NCI-H187 (cell line): ENCODE data around the gene PLEKHG1.
A peak's percentile ranks its signal among the peaks of the same experiment; 100 is the strongest.

ENCODE experiments used
- DNase-seq, 2 experiments: peaks; one replicate each; lab custom pipeline; 2025; lab: John Stamatoyannopoulos, UW

PLEKHG1 gene

DNA sequence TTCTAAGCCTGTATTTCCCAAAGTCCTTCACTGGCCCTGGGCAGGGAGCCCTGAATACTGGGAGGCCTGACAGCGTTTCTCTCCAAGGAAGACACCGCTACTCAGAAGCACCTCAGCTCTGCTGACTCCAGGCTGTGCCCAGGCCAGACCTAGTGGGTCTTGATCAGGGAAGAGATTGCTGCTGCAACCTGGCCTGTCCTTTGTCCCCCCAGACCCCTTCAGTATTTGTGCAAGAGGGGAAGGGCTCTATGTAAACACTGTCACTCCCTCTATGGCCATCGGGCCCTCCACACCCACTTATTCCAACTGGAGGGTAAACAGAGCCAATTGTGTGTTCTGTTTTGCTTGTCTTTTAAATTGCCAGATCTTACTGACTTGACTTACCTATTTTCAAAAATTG is 20.6 kb downstream of the PLEKHG1 start:
- no peak for DNase-seq

DNA sequence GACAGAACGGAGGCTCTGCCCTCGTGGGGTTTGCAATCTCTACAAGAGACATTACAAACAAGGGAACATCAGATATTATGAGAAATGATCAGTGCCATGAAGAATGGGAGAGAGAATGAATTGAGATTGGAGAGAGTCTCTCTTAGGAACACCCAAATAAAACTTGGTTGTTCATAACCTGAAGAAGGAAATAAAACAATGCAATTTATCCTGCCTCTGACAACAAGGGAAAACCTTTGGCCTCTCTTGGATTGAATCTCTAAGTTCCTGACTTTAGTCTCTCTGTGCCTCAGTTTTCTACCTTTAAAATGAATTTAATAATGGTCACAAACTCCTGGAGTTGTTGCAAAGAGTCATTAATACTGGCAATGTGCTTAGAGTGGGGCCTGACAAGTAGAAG is 21.1 kb downstream of the PLEKHG1 start:
- no peak for DNase-seq

DNA sequence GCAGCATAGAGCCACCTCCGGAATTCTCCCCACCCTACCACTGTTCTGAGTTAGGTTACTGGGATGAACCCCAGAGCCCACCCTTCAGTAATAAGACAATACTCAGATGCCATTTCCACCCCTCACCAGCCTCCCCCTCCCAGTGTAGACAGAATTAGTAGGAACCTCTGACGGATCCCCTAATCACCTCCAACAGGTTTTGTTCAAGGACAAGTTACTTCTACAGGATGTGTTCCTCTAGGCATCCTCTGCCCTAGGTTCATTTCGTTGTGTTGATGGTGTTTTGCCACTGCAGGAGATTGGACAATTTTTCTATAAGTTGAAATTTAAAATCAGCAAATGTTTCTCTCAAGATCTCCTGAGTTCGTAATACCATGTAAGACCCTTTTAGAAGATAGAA is 22.8 kb downstream of the PLEKHG1 start:
- no peak for DNase-seq

DNA sequence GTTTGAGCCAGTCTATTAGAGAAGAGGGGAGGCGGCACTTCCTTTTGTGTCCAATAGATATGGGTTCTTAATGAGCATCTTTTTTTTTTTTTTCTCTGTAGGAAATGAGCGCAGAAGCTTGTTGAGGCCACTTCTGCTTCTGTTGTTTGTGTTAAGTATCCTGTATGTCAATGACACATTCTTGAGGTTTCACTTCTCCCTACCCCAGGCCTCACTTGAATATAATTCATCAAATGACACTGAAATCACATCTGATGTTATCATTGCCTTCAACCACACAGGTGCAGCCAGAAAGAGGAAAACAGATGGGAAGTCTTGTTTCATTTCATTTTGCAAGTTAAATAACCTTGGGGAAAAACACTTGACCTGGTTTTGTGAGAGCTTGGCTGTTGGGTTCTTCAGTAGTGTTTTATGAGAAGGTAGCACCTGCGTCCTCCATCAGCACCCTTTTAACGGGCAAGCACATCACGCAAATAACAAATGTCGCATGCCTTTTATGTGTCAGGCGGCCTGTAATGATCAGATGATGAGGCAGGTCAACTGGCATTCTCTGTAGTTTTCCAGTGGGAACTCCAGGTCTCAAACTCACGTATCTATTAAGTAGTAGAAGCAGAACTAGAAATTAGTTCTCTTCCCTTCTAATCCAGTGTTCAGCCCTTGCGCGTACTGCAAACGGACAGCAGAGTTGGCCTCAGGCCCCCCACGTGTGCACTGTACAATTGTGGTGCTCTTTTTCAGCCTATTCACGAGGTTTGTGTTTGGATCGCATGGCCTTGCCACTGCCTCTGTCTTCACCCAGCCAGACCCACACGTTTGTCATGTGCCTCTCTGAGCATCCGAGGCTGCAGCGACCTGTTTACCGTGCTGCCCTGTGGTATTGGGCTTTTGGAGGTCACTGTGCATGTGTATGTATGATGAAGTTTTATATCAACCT is 23.5 kb downstream of the PLEKHG1 start:
- DNase-seq, result peak; percentile 71 to 85

DNA sequence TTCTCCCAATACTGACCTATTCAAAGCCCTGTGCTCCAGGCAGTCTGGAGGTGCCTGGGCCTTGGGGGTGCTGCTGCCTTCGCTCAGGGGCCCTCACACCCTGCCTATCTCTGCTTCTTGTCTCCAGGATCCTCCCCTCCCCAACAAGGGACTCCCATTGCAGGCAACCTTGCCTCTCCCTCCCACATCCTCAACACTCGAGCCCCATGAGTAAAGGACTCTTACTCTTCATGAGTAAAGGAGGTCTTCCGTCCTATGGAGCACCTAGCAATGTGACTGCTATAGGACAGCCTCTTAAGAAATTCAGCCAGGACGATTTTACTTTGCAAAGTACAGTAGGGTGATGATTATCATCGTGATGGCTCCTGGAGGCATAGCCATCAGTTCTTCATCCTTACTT is 24.5 kb downstream of the PLEKHG1 start:
- no peak for DNase-seq

DNA sequence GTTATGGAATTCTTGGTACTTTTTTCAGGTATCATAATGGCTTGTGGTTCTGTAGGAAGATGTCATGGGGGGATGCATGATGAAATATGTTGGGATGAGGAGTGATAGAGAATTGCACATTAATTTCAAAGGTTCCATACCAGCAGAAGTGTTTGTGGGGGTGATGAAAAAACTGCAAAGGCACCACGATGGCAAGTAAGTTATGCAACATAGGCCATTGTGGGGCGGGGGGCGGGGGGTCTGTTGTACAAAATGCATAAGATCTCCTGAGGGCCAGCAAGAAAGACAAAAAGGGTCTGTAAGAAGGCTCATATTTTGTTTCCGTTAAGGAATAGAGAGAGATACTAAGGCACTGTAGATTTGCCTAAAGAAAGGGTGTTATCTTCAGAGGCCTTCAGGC is 26.2 kb downstream of the PLEKHG1 start:
- no peak for DNase-seq

DNA sequence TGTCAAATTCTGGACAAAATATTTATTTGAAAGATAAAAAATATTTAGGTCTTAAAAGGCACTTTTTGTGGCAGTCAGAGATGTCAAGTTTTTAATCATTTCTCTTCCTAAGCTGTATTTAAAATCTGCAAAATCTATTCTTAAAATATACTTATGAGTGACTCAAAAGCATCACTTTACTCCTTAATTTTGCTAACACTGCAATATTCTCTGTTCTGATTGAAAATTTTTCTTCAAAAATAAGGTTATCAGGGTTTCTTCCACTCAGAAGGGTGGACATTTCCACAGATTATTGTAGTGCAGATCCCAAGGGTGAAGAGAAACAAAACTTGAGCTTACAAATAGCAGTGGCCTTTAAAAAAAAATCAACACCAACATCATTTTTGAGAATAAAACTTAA is 27.5 kb downstream of the PLEKHG1 start:
- no peak for DNase-seq

DNA sequence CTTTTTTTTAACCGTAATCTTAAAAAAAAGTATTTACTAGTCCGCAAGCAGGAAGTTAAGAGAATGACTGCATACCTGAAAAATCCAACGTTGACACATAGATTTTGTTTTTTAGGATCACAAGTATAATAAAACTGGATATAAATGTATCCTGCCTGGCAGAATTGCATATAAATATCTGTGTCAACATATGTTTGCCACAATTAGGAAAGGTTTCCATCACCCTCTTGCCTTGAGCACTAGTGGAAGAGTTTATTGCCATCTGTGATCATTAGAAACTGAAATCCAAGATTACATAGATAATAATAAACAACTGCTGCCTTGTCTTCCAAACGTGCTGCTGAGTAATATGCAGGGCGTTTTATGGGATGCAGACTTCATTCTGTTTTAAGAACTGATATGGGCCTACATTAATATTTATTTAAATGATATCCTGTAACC is 27.9 kb downstream of the PLEKHG1 start:
- DNase-seq, result no peak

DNA sequence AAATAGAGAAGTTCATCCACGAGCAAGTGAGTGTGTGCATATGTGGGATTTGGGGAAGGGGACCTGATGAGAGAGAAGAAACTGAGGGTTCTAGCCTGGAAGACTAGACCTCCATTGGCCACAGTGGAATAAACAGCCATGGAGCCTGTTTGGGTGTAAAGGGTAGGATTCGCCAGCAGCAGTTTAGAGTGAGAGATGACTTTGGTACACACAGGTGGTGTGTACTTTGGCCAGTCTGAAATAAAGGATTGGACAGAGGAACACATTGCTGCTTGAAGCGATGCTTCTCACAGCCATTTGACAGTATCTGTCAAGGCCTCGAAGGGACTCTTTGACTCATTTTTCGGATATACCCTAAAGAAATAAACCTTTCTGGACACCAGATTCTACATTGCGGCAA is 29.2 kb downstream of the PLEKHG1 start:
- DNase-seq, result no peak

DNA sequence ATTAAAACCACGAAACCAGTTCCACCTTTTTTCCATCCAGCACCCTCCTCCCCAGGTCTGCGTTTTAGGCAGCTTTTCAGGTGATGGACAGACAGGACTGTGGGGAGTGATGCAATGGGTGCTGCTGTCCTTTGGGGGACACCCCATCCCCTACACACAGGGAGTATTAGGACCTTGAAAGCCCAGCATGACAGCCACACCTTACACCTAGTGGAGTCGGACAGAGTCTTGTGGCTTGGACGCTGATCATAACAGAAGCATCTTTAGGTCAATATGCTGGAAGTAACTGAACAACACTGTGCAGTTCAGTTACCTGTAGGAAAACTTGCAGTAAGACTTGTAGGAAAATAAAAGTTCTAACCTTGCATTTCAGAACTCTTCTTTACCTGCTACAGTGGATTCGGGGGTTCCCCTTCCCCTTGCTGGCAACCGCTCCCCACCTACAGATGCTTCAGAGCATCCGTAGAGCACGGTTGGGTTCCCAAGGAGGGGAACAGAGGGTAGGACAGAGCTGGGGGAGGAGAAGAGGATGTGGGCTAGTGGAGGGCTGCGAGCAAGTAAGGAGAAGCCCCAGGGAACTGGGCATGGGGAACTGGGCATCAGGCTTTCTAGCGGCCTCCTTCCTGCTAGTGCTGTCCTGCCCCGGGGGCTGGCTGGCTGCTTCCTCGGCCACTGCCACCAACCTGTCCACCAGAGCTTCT is 31.7 kb downstream of the PLEKHG1 start:
- no peak for DNase-seq

DNA sequence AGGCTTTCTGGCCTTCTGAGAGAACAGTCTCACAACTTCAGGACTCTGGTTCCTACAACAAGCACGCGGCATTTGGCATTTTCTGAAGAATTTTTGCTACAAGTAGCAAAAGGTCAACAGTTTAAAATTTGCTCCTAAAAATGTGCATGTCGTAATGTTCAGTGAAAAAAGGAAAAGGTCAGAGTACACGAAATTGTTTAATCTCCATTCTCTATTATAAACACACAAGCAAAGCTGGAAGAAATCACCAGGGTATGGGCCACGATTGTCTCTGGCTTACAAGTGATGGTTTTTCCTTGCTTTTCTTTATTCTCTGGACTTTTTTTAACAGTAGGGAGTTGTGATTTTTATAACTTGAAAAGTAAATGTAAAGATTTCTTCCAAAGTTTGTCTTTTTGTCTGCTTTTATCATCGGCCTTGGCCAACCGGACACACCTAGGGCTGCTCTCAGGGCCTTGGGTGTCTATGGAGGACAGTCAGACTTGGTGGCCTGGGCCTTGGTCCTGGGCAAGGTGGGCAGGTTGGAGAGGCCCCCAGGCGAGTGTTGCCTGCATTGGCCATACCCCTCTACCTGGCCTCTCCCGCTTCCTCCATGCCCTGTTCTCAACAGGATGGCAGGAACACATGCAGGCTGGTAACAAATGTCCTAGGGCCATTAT is 32.4 kb downstream of the PLEKHG1 start:
- DNase-seq, result no peak

DNA sequence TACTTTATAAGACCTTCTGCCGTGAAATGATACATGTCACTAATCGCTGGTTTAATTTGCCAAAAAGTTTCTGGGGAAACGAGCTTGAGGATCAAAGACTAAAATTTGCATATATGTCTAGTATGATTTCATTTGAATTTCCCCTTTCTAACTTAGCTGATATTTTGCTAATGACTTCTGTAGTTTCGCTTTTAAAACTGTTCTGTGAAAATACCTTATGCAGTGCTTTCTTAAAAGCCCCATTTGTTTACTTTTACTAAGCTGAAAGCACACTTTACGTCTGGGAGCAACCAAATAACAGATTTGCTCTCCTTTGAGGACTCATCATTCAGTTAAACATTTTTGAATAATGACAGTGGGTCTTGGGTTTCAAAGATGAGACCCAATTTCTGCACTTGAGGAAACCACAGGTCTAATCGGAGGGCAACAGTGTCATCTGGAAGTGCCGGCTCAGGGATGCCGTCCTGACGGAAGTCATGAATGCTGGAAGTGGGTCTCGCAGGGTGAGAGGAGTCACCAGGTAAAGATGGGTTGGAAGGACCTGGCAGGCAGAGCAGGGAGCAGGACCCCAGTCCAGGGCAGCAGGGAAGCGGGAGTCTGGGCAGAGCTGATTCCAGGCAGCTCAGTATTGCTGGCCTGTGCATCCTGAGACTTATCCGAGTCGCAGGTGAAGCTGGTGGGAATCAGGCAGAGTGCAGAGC is 33.2 kb downstream of the PLEKHG1 start:
- DNase-seq, result no peak

DNA sequence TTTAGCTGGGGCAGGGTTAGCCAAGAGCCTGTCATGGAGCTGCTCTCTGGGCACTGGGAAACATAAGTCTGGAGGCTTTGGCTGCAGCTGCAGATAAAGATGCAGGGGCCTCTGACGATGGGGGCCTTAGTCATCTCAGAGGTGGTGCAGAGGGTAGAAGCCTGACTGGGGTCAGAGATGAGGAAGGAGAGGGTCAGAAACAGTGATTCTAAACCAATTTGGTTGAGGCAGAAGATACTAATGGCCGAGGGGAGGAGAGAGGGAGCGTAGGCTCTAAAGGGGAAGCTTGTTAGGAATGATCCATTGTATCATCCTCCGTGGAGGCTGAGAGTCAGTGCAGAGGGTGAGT is 33.8 kb downstream of the PLEKHG1 start:
- no peak for DNase-seq

DNA sequence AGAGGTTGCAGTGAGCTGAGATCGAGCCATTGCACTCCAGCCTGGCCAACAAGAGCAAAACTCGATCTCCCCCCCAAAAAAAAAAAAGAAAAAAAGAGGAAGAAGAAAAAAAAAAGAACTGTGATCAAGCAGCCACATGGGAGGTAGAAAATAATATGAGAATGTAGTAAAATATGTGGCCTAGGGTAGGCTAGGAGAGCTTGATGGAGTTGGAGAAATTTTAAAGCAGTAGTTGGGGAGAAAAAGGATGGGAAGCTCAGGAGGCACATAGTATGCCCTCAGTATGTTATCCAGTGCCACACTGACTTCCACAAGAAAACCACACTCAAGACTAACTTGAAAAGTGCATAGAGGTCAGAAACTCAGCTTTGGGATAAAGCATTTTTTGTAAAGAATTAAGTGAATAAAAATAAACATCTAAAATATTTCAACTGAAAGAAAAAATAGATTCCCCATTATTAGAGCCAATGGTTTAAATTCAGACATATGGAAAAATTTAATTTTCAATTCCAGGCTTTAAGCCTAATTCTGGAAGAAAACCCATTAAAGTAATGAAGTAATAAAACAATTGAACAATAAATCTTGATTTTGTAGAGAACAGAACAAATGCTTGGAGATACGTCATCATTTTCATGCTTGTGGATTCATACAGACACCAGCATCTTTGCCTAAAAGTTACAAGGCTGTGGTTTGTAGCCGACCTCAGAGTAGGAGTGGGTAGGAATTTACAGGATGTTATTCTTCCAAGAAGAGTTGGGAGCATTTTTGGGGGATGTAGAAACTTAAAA is 34.7 kb downstream of the PLEKHG1 start:
- no peak for DNase-seq

DNA sequence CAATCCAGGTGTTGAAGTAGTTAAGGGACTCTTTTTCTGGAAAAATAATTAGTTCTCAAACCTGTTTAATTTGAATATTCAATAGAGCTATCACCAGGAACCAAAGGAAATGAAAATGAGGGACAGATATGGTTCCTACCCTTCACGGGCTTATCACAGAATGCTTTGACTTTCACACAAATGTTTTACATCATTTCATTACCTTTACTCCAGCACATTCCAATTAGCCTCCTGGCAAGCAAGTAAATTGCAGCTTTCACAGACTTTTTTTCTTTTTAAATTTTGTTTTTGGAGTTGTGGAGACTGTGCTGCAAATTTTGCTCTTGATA is 35.2 kb downstream of the PLEKHG1 start:
- DNase-seq, result no peak

DNA sequence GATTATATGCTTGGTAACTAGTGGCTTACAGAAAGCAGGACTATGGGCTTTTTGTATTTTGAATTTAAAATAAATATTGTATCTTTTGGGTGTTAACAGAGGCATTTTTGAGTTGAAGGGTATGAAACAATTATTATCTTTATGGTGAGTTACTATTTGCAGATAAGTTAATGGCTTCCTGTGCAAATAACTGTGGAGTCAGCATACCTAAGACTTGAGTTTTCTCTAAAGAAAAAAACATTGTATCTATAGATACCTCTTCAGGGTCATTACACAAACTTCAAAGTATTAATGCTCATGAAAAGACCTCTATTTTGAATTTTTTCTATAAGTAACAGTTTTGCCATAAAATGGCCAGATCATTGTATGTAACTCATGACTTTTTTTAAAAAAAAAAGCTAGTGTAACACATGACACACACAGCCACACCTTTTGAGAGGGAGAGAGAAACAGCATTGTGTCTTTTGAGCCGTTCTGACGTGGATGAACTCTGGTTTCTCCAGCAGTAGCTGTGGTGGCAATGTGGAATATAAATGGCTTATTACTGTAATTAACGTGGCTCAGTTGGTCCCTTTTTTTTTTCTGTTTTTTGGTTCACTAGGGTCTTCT is 36.3 kb downstream of the PLEKHG1 start:
- no peak for DNase-seq

DNA sequence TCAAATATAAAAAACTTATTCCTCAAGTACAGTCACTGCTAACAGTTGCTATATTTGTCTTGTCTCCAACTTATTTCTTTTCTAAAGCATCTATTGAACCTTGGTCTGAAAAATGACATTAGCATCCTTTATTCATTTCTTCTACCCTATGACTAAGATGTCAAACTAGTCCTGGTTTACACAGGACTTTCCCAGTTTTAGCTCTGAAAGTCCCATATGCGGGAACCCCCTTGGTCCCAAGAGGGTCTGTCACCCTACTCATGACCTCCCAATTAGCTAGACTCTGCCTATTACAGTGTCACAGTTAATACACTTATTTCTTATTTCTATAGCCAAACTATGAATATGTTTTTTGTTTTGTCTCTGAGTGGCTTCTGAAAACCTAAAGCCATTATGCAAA is 37.1 kb downstream of the PLEKHG1 start:
- no peak for DNase-seq

DNA sequence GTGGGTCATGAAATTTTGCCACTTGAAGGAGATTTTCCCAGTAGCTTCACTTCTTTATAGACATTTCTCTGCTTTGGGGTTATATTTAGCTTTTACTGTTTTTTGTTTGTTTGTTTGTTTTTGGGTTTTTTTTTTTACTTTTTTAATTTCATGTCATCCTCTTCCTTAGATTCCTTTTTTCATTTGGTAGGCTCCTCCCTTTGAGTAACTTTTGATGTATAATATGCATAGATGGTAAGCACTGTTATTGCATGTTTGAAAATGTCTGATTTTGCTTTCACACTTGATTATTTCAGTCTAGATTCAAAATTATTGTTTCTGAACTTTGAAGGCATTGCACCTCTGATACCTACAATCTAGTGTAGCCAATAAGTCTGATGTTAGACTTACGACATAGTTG is 37.6 kb downstream of the PLEKHG1 start:
- DNase-seq, result no peak

DNA sequence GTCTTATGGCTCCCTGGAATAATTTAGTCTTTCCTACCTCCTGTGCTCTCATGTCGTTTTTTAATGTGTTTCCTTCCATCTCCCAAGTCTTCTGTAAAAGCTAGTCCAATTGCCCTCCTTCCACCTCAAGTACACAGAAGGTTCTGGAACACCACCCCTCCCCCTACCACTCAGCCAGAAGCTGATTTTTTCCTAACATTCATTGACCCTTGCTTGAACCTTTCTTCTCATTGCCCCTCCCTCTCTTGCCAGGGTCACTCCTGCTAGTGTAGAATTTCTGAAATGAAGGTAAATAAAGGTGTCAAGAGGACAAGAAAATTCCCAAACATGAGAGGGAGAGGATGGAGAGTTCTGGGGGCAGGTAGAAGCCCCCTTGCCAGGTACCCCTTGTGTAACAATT is 38.6 kb downstream of the PLEKHG1 start:
- DNase-seq, result no peak

DNA sequence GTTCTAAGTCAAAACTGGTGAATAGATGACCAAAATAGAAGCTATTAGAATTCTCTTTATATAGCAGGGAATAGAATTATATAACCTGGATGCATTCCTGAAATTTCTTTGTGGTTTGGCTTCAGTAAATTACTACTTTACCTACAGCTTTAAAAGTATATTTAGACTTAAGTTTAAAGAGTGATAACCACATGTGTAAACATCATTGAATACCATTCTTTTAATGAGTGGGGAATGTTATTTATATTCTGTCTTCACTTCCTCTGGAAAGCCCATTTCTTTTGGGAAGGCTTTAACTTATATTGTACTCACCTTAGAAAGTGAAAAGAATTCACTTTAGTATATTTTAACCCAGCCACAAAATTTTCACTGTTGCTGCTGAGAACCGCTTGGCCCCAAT is 39.1 kb downstream of the PLEKHG1 start:
- no peak for DNase-seq

DNA sequence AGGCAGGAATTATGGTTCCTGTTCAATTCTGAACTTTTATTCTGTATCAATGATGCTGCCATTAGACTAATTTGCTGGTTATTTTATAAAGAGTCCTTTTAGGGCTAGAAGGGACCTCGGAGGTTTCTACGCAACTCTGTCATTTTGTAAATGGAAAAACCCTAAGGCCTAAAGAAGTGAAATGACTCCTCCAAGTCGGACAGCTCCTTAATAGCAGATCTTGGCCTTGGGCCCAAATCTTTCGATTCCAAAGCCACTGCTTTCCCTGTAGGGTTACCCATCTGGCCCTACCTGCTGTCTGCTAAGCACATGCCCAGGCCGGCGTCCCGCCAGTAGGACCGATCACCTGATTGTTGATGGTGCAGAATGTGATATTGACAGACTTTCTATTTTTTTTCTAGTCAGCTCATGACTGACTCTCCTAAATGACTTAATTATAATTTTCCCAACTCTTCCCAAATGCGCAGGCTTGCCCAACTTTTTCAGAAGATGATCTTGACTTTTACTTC is 40.2 kb downstream of the PLEKHG1 start:
- no peak for DNase-seq
